HL-60 (cell line): ENCODE results near the gene CASS4.

Source experiments
- DNase-seq, 2 experiments: peaks; one replicate each; pipeline ENCODE4 v3.0.0-alpha.2; 2010 to 2020; ENCODE audit warnings: low read depth in 1 of 2, low spot score in 1 of 2
- H3K27ac ChIP-seq: fragments of 250-450 bp; sonication (Bioruptor Pico); replicated peaks from 2 replicates; pipeline ENCODE4 v1.5.1; 2020; ENCODE audit warnings: mild to moderate bottlenecking, moderate library complexity
- H3K27me3 ChIP-seq: fragments of 250-450 bp; sonication (Bioruptor Pico); 2 replicates; pipeline ENCODE4 v1.5.1; 2021; ENCODE audit warnings: mild to moderate bottlenecking, moderate library complexity; ENCODE audit not compliant: insufficient read depth, poor library complexity, severe bottlenecking
- H3K4me3 ChIP-seq: replicated peaks from 2 replicates; pipeline ENCODE4 v1.5.1; 2011; ENCODE audit warnings: mild to moderate bottlenecking, control low read depth, low read length; ENCODE audit not compliant: insufficient read depth
- GABPA ChIP-seq: IDR thresholded peaks from 2 replicates; pipeline ENCODE4 v1.6.1; 2012; ENCODE audit warnings: low read depth
- POLR2AphosphoS5 ChIP-seq: IDR thresholded peaks from 2 replicates; pipeline ENCODE4 v1.6.1; 2012; ENCODE audit warnings: low read depth
- REST ChIP-seq: IDR thresholded peaks from 2 replicates; pipeline ENCODE4 v1.6.1; 2012; ENCODE audit warnings: low read depth; ENCODE audit not compliant: insufficient replicate concordance
- SPI1 ChIP-seq: IDR thresholded peaks from 2 replicates; pipeline ENCODE4 v1.6.1; 2012; ENCODE audit warnings: low read depth, mild to moderate bottlenecking, borderline replicate concordance
- TF ChIP-seq, protein P1 (sequence below): IDR thresholded peaks from one replicate; pipeline ENCODE4 v1.5.1; 2011; ENCODE audit warnings: low read length, control low read depth, inconsistent platforms; ENCODE audit not compliant: insufficient read depth

The CASS4 gene

DNA sequence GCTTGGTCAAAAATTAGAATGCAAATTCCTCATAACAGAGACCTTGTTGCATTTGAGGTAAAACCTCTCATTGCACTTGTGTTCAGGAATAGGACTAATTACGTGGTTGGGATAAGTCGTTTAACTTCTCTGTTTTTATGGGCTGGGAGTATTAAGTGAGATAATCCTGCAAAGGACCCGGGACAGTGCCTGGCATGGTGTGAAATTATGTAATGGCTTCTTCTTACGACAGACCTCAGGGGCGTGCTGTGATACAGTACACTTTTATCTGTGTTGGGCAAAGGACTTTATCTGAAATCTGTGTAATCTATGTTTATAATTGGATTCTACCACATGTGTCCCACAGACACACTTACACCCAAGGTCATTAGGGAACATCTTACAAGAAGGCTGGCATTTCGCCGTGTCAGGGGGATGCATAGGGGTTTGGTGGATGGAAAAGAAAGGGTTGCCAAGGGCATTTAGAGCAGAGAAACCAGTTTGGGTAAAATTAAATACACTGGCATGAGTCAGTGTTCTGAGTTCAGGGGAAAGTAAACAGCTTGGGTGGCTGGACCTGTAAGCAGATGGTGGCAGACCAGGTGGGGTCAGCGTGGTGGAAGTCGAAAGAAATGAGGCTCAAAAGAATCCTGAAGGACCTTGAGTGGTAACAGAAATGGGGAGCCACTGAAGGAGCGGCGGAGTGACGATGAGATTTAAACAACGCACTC, 39.2 kb downstream of the CASS4 start:
- no peak overlapping the region for H3K4me3 ChIP-seq
- peak in 1 of 2 experiments; percentile 45 for DNase-seq
- H3K27ac ChIP-seq: no peak overlapping the region
- TF ChIP-seq POLR2AphosphoS5 (no peak), REST (no peak), GABPA (no peak), SPI1 (no peak)
- TF ChIP-seq, protein P1, sequence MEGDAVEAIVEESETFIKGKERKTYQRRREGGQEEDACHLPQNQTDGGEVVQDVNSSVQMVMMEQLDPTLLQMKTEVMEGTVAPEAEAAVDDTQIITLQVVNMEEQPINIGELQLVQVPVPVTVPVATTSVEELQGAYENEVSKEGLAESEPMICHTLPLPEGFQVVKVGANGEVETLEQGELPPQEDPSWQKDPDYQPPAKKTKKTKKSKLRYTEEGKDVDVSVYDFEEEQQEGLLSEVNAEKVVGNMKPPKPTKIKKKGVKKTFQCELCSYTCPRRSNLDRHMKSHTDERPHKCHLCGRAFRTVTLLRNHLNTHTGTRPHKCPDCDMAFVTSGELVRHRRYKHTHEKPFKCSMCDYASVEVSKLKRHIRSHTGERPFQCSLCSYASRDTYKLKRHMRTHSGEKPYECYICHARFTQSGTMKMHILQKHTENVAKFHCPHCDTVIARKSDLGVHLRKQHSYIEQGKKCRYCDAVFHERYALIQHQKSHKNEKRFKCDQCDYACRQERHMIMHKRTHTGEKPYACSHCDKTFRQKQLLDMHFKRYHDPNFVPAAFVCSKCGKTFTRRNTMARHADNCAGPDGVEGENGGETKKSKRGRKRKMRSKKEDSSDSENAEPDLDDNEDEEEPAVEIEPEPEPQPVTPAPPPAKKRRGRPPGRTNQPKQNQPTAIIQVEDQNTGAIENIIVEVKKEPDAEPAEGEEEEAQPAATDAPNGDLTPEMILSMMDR: no peak
- H3K27me3 ChIP-seq: no peaks in the 10 kb centered on the region

- TF ChIP-seq SPI1: no peak
- no peak for TF ChIP-seq REST
- TF ChIP-seq, protein P1: no peak
- TF ChIP-seq POLR2AphosphoS5: no peak
- TF ChIP-seq GABPA: no peak
- DNase-seq: peak in 1 of 2 experiments; percentile 36
- no peak overlapping the region for H3K4me3 ChIP-seq
- H3K27ac ChIP-seq: peak overlapping the region; percentile 31
- no peaks in the 10 kb centered on the region for H3K27me3 ChIP-seq
Observed at GRCh38 chr20:56453352-56453751, 41.3 kb downstream of the CASS4 start.

- no peaks in the 10 kb centered on the region for H3K27me3 ChIP-seq
- H3K4me3 ChIP-seq: no peak overlapping the region
- TF ChIP-seq SPI1 (no peak), POLR2AphosphoS5 (no peak), GABPA (no peak), REST (no peak)
- TF ChIP-seq, protein P1: no peak
- DNase-seq: no peak
- H3K27ac ChIP-seq: no peak overlapping the region
Observed at GRCh38 chr20:56454754-56455153, 42.7 kb downstream of the CASS4 start.
